ENCODE data around the gene SRSF3. TPM values are rescaled to one million over a fixed set of nuclear protein-coding genes. Genes with fewer than 3 reads are reported as not detected.
A peak's percentile ranks its signal among the peaks of the same experiment; 100 is the strongest.

Gene SRSF3
- total and polyA plus RNA-seq, 9 of the 15 experiments (the other 6 are each of a cell fraction or from before 2014, with no cell fraction given): 337 to 1,200 (median 518) TPM

GRCh38 chr6:36556281-36556680 lies 37.9 kb upstream of the SRSF3 start:
- intact Hi-C loops (cut with micrococcal nuclease) (no loop called here), in situ Hi-C loops (cut with MboI) (no loop called here)
- POLR2A ChIA-PET: interaction anchor here (1.4 kb wide), 1 partner anchor 10 kb away, joined by 3 read pairs; no protein-coding TSS in a partner anchor
- no TSS peak for BruUV-seq (replicated peaks)
- CTCF ChIA-PET (ENCODE audit: low intra/inter-chr PET ratio): no interaction called here
- Histone ChIP-seq H3K9me3 (replicated peaks; ENCODE audit: control insufficient read depth, insufficient read depth, low read depth, low read length) (no peaks in the 10 kb centered on the region), H3K36me3 (ENCODE audit: control insufficient read depth, insufficient read depth, low read length) (no peaks in the 10 kb centered on the region), H3K27ac (ENCODE audit: extremely low read depth, low read depth, low read length) (no peak overlapping the region), H3K4me2 (ENCODE audit: insufficient read depth, low read length) (no peak overlapping the region), H3K9ac (ENCODE audit: insufficient read depth in 1 of 2, low read depth in 2 of 2, low read length in 2 of 2) (no peak overlapping the region), H2AFZ (ENCODE audit: low read depth, low read length) (no peak overlapping the region), H3K9me1 (ENCODE audit: control insufficient read depth, insufficient read depth, low read length) (no peaks in the 10 kb centered on the region), H3K79me2 (ENCODE audit: control insufficient read depth, insufficient read depth, low read length) (no peaks in the 10 kb centered on the region), H3K4me3 (no peak overlapping the region), H3K27me3 (ENCODE audit: control insufficient read depth in 2 of 2, insufficient read depth in 2 of 2, low read length in 2 of 2) (no peaks in the 10 kb centered on the region), H4K20me1 (replicated peaks; ENCODE audit: control insufficient read depth, insufficient read depth, low read length) (no peaks in the 10 kb centered on the region), H3K4me1 (replicated peaks in 1 of 2; ENCODE audit: control insufficient read depth in 2 of 2, insufficient read depth in 2 of 2, low read length in 2 of 2) (no peaks in the 10 kb centered on the region)
- no peak for ATAC-seq
- no peak for FAIRE-seq
- TF ChIP-seq ZNF668 (CRISPR knock-in tag; IDR thresholded peaks at IDR 0.05) (no peak), CEBPB (tag; IDR thresholded peaks at IDR 0.05) (peak; percentile 55), ZNF57 (CRISPR knock-in tag; IDR thresholded peaks at IDR 0.05) (no peak), HMBOX1 (IDR thresholded peaks at IDR 0.05) (peak; percentile 7; the same call in 1 of the 2 replicates)
- DNase-seq (ENCODE audit: extremely low read depth in 1 of 4, low spot score in 3 of 4): no peak
- 62% methylated on average over 5 of the region's 5 CpGs for WGBS (ENCODE audit: insufficient coverage, low coverage, missing lambda C conversion rate)
